Measurements from ENCODE around the gene GEMIN4.
"Not testable (repeated sequence)": the region's sequence is repeated elsewhere in the genome, so short reads cannot be mapped to it uniquely, and the experiment has no call there.

Gene GEMIN4

DNA sequence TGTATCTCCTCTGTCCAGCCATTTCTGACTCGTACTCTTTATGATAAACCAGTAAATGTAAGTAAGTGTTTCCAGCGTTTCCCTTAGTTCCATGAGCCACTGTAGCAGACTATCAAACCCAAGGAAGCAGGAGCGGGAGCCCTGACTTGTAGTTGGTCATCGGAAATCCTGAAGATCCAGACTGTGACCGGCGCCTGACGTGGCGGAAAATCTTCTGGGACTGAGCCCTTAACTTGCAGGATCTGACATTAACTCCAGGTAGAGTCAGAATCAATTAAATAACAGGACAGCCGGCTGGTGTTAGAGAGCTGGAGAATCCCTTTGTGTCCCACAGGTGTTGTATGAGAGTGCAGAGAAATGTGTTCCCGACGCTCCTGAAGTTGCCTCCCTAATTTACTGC, 26.0 kb upstream of the GEMIN4 start:
- no peak for DNase-seq (ENCODE audit: low spot score)

- no peak for DNase-seq (ENCODE audit: low spot score)
Measured at GRCh38 chr17:774313-774584, 22.2 kb upstream of the GEMIN4 start.

GRCh38 chr17:773467-774312, 21.6 kb upstream of the GEMIN4 start:
- DNase-seq (ENCODE audit: low spot score) = no peak

- DNase-seq (ENCODE audit: low spot score) = no peak
Measured at GRCh38 chr17:773016-773415, 21.0 kb upstream of the GEMIN4 start.

DNA sequence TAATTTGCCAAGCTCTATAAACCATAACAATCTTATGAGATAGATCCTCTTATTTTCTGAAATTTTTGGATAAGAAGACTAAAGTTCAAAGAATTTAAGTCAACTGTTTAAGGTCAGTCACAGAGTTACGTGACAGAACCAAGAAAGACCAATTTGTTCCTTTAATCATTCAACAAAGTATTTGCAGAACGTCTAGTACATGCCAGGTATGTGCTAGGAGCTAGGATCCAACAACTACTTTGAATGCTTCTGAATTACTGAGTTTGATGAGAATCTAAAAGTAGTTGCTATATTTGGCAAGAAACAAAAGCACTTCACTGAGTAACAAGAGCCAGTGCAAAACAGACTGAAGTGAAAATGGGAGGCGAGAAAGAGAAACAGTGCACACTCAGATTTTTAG, 15.0 kb upstream of the GEMIN4 start:
- no peak for DNase-seq (ENCODE audit: low spot score)

GRCh38 chr17:760371-760770, 8.3 kb upstream of the GEMIN4 start:
- DNase-seq (ENCODE audit: low spot score) = no peak

- DNase-seq (ENCODE audit: low spot score) = no peak
Measured at GRCh38 chr17:759964-760363, 7.9 kb upstream of the GEMIN4 start.

GRCh38 chr17:756010-756567, 4.0 kb upstream of the GEMIN4 start:
- not testable (repeated sequence) for DNase-seq (ENCODE audit: low spot score)

- DNase-seq (ENCODE audit: low spot score) = not testable (repeated sequence)
Measured at GRCh38 chr17:755319-755961, 3.4 kb upstream of the GEMIN4 start.

DNA sequence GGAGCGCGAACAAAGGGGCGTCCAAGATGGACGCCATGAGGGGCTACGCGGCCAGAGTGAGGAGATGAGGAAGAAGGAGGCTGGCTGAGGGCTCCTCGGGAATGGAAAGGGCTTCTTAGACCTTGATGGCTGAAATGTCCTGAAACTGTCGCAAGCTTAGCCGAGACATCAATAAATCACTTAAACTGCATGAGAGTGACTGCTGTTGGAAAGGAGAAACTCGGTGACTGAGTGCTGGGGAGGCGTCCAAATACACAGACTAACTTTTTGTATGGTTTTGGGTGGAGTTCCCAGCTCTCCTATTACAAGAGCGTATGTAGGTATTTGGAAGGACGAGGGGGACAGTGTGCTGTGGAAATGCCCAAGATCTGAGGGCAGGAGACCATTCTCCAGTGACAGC, 1.4 kb upstream of the GEMIN4 start:
- DNase-seq (ENCODE audit: low spot score) = no peak

DNA sequence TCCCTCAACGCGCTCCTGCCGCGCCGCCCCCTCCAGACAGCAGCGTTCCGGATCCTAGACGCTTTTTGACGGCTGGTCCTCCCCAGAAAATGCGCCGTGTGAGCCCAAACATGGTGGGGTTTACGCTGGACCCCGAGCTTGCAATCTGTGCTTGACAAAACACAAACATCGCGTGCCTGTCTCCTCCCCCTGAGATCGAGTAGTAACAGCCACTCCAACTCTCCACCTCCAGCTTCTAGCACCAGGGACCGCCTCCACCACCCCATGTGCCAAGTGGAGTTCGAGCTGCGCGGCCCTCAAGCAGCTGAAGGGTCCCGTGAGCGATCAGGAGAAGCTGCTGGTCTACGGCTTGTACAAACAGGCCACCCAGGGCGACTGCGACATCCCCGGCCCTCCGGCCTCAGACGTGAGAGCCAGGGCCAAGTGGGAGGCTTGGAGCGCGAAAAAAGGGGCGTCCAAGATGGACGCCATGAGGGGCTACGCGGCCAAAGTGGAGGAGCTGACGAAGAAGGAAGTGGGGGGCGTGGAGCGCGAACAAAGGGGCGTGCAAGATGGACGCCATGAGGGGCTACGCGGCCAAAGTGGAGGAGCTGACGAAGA, 656 bp upstream of the GEMIN4 start:
- no peak for DNase-seq (ENCODE audit: low spot score)

DNA sequence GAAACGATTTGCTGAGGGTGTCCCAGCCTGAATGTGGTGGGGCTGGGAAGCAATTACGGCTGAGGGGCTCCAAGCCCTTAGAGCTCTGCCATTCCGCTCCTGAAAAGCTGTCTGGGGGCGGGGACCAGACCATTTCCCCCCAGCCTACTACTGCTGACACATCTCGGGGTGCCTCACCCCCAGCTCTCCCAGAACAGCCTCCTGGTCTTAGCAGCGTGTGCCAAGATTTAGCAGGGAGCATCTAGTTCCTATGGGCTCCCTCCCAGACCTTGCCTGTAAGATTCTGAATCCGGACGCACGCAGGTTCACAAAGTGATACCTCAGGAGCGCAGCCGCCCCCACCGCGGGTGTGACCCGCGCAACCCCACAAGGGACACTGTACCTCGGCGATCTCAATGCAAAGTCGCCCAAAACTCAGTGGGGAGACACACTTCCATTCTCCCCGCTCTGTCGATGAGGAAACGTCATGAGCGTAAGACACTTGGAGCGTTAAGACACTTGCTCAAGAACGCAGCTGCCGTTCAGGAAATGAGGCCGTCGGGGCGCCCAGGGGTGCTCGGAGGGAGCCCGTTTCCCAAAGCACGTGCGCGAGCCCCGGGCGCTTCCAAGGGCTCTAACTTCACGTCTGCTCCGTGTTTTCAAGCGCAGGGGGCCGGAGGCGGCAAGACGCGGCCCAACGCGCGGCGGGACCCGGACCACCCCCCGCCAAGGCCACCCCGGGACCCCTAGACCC, 629 bp downstream of the GEMIN4 start:
- no peak for DNase-seq (ENCODE audit: low spot score)

DNA sequence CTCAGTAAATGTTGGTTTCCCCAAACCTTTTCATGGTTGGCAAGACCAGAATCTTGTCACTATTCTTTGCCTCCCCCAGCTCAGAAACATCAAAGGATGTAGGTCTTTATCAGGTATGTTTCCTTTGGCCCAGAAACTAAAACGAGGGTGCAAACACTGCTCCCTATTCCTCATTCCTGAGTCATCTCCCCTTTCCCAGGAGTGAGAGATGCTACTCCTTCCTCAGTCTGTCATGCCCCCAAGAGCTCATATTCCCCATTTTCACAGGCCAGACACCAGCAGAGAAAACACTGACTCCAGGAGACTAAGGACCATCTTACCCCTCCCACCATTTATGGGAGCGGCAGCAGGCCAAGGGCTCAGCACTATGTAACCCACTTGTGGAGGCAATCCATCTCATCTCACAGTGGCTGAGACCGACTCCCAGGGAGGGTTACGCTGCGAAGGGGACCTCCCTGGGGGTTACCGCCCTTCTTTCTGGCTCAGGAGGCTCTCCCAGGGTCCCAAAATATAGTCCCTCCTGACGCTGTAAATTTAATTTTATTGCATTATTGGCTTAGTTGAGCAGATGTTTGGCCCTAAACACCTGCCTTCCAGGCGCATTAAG, 1.5 kb downstream of the GEMIN4 start:
- no peak for DNase-seq (ENCODE audit: low spot score)

GRCh38 chr17:749359-749758, 2.7 kb downstream of the GEMIN4 start:
- DNase-seq (ENCODE audit: low spot score) = not testable (repeated sequence)

DNA sequence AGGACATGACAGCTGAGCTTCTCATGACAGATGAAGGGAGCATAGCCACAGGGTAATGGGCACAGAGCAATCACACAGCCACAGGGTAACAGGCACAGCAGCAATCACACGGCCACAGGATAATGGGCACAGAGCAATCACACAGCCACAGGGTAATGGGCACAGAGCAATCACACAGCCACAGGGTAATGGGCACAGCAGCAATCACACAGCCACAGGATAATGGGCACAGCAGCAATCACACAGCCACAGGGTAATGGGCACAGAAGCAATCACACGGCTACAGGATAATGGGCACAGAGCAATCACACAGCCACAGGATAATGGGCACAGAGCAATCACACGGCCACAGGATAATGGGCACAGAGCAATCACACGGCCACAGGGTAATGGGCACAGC, 3.5 kb downstream of the GEMIN4 start:
- not testable (repeated sequence) for DNase-seq (ENCODE audit: low spot score)

- DNase-seq (ENCODE audit: low spot score) = no peak
Measured at GRCh38 chr17:746783-747629, 5.1 kb downstream of the GEMIN4 start.

- DNase-seq (ENCODE audit: low spot score) = no peak
Measured at GRCh38 chr17:746181-746580, 5.9 kb downstream of the GEMIN4 start.

DNA sequence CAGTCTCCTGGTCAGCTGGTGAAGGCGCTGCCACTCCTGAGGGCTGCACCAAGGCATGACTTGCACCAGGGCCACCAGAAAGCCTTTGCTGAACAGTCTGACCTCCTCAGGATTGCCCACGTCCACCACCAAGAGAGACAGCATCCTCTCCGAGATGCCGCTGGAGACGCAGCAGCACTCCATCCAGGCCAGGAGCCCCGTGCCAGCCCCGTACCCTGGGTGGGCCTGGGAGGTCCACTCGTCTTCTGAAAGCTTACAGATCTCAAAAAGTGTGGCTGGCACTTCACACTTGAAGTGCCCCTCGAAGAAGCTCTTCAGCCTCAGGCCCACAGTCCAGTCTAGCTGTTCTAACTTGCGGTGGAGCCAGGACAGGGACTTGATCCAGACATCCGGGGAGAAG, 6.7 kb downstream of the GEMIN4 start:
- no peak for DNase-seq (ENCODE audit: low spot score)

DNA sequence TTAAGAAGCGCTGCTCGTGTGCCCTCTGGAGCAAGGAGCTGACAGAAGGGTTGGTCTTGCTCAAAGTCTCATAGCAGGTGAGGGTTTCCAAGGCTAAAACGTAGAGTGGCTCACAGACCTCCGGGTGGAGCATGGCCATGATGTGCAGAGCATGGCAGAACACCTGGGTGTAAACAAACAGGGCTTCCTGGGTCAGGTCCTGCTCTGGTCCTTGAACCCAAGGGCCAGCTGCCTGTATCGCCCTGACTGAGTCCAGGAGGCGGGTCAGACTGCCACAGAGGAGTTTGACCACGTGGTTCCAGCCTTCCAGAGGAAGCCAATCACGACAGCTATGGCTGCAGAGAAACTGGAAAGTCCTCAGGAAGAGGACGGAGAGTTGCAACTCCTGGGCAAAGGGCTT, 7.1 kb downstream of the GEMIN4 start:
- DNase-seq (ENCODE audit: low spot score) = no peak

- no peak for DNase-seq (ENCODE audit: low spot score)
Measured at GRCh38 chr17:743139-743538, 8.9 kb downstream of the GEMIN4 start.

DNA sequence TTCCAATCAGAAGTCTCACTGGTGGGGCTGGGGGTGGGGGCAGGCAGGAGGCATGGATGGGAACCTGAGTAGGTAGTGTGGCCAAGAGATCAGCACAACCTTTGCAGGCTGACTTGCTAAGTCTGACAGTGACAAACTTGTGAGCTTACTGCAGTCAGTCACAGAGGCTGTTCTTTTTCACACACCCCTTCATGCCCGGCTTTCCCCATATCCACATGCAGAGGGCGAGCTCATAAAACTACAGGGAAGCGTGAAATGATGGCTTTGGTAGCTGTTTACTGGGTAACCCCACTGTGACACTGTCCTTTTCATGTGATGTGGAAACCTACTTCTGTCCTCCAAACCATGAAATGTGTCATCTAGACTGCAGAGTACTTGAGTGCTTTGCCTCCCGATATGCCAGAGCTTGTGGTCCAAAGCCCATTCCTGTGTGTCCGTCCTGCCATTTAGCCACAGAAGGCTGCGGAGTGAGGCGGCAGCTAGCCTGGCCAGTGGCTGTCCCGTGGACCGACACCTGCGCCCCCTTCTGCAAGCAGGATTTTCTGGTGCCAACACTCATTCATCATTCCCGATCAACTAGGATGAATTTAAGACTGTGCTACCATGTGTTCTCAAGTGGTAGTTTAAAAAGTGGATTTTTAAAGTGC, 9.8 kb downstream of the GEMIN4 start:
- no peak for DNase-seq (ENCODE audit: low spot score)

Data from hematopoietic multipotent progenitor cell treated with erythropoietin and hydrocortisone succinate and interleukin-3 and kit ligand, for 17 days (in vitro differentiated cells).